GM19193 (cell line): Measurements from ENCODE around the gene GRM4.

Experiments used
- POLR2A ChIP-seq: IDR thresholded peaks from 4 replicates; pipeline ENCODE4 v1.6.1; 2011; ENCODE audit not compliant: insufficient read depth, insufficient read length; ENCODE audit errors: extremely low read depth

The GRM4 gene

DNA sequence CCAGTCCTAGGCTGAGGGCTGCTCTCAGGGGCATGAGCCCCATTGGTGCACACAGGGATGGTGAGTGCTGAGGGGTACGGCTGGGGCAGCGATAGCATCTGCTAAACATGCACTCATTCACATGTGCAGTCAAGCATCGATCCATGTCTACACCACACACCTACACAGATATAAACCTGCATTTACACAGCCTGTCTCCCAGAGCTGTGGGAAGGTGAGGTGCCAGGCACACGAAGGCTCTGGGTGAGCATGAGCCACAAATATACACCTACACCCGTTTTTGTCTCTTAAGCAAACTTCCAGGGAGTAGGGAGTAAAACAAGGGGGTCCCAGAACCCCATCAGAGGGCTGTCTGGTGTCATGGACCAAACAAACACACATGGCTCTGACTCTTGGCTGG is 99.3 kb downstream of the GRM4 start:
- TF ChIP-seq POLR2A: no peak

DNA sequence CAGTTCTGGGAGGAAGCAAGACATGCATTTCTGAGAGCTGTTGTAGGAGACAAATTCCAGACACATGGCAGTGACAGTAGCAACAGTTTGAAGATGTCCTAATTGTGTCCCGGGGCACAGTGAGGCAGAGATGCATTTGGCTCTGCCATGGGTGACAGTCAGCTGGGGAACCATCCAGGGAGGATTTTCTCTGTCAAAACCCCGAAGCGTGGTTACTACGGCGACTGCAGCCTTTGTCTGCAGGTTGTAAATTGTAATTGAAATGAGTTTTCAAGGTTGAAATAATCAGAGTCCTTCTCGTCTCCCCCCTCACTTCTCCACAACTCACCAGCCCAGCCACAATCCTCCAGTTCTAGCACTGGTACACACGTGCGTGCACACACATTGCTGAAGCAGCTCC is 100.1 kb downstream of the GRM4 start:
- no peak for TF ChIP-seq POLR2A

DNA sequence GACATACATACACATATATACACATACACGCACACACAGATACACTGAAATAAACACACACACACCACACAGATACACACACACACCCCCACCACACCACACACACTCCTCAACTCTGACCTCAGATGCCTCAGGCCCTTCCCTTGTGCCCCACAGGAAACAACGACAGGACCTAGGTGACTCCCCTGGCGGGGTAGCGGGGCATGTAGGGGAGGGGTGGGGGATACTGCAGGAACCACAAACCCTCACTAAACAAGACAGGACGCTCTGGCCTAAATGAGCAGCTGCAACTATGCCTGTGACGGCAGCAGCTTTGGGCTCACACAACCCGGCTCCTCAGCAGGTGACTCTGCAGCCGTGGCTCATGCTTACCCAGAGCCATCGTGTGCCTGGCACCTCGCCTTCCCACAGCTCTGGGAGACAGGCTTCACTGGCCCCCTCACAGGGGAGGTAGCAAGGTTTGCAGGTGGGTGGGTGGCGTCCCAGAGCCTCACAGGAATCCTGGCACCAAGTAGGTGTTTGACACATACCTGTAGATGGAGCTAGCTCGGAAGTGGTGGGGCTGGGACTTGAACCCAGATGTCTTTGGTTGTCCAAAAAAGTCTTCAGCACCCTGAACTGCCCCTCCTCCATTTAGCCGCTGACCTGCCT is 100.8 kb downstream of the GRM4 start:
- TF ChIP-seq POLR2A: no peak

DNA sequence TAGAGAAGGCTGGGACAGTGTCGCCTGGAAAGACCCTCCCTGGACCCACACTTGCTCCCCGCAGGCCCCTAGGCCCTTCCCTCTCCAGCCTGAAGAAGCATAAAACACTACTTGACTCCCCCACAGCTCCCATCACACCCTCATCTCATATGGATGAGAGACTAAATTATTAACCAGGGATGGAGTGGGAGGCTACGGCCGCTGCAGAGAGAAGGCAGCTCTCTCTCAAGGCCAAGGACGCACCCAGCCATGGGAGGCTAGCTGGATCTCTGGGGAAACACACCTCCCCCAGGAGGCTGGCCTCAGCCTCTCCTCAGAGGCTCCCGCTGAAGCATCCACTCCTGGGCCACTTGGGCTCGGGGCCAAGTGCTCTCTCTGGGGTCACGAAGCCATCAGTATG is 102.5 kb downstream of the GRM4 start:
- no peak for TF ChIP-seq POLR2A

DNA sequence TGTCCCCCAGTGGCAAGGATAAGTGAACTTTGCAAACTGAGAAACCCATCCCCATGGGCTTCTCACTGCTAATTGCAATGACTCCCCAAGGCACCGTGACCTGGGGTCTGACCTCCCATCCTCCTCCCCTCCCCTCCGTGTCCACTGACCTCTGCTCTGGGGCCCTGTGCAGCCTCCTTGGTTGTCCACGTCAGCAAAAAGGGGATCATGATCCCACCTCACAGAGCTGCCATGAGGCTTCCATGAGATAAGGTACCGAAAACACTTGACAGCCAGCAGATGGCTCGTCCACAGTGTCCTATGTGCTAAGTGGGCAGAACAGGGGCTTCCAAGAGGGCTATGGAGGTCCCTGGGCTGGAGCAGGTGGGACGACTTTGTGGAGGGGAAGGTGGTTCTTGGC is 104.5 kb downstream of the GRM4 start:
- TF ChIP-seq POLR2A: no peak

DNA sequence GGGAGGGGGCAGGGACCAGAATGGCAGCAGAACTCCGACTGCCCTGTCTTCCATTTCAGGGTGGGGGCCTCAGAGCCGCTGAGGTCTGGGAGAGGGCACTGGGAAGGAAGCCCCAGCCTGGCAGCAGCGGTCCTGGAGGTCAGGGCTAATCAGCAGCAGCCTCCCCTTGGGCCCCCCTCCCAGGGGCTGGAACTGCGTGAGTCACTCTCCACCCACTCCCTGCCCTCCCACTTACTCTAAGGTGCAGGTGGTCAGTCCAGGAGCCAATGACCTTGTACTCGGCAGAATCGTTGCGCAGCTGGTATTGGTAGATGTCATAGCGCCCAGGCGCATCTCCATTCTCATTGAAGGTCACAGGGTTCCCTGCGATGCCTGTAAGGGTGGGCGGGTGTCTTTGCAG is 105.9 kb downstream of the GRM4 start:
- no peak for TF ChIP-seq POLR2A

DNA sequence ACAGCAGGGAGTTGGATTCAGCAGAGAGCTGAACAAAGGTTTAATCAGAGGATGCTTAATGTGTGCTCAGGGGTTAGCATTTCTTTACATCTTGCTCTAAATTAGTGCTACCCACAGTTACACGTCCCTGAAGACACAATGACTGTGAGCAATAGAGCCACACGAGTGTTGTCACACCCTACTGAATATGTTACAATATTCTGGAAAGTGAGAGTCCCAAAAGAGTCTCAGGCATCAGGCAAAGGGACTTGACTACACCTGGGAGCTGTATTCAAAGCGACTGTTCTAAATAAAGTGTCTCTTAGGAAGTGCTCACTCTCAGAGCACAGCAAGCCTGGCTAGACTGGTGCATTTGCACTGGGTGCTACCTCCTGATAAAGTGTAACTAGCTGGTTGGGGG is 108.7 kb downstream of the GRM4 start:
- TF ChIP-seq POLR2A: no peak

DNA sequence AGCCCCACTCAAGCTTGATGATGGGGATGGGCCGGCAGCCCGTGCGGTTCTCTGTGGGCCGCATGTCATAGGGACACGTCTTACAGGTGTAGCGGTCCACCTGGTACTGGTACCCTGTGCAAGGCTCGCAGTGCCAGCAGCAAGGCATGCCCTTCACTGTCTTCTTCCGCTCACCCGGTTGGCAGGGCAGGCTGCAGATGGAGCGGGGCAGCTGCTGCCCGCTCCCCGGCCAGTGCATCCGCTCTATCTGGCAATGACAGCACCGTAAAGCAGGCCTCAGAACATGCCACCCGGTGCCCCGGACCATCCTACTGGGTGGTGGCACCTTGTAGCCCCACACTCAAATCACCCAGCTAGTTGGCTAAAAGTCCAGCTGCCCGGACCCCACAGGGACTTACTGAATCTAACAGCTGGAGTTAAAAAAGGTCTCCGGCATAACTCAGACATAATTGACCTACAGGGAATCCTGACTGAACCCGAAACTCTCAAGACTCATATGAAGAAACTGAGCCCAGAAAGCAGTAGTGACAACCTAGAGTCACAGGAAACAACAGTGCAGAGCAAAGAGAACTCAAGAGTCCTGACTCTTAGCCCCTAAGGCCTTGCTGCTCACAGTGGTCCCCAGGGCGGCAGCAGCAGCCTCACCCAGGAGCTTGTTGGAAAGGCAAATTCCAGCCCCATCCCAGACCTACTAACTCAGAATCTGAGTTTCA is 109.4 kb downstream of the GRM4 start:
- no peak for TF ChIP-seq POLR2A

DNA sequence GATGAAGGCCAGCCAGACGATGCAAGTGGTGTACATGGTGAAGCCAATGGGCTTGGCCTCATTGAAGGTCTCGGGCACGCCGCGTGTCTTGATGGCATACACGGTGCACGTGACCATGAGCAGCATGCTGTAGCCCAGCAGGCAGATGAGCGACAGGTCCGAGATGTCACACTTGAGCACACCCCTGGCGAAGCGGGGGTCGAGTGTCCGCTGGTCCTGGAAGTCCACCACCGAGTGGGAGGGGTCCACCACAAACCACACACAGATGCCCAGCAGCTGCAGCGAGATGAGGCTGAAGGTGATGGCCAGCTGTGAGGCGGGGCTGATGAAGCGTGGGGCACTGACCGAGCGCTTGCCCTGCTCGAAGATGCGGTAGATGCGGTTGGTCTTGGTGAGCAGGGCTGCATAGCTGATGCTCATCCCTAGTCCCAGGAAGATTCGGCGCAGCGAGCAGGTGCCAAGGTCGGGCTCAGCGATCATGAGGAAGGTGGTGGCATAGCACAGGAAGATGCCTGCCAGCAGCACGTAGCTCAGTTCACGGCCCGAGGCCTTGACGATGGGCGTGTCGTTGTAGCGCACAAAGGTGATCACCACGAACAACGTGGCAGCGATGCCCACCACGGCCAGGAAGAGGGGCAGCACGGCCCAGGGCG is 110.1 kb downstream of the GRM4 start:
- TF ChIP-seq POLR2A: no peak

DNA sequence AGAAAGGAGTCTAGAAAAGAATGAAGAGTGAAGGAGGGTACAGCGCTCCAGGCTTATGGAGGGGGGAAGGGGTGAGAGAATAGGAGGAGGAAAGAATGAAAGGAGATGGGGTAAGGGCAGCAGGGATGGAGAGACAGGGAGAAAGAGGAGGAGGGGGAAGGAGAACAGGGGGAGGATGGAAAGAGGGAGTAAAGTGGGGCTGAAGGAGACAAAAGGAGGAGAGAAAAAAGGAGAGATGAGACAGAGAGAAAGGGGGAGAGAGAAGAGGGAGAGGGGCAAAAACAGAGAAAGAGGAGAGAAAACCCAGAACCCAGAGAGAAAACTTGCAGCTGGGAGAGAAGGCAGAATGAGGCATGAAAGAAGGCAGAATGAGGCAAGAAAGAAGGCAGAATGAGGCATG is 110.7 kb downstream of the GRM4 start:
- no peak for TF ChIP-seq POLR2A

DNA sequence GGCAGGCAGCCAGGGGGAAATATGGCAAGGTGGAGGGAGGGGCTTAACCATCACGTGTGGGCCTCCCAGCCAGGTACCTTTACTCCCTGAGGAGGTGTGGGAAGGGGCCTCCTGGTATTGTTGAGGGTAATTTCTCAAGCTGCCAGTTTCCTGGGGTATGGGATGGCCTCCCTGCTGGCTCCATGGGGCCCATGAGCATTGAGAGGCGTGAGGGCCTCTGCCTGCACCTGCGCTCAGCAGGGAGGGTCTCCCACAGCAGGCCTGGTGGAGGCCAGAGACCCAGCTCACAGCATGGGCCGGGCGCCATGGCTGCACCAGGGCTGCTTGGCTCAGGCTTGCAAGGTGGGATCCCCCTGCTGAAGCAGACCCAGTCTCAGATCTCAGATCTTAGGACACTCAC is 113.0 kb downstream of the GRM4 start:
- TF ChIP-seq POLR2A: no peak

DNA sequence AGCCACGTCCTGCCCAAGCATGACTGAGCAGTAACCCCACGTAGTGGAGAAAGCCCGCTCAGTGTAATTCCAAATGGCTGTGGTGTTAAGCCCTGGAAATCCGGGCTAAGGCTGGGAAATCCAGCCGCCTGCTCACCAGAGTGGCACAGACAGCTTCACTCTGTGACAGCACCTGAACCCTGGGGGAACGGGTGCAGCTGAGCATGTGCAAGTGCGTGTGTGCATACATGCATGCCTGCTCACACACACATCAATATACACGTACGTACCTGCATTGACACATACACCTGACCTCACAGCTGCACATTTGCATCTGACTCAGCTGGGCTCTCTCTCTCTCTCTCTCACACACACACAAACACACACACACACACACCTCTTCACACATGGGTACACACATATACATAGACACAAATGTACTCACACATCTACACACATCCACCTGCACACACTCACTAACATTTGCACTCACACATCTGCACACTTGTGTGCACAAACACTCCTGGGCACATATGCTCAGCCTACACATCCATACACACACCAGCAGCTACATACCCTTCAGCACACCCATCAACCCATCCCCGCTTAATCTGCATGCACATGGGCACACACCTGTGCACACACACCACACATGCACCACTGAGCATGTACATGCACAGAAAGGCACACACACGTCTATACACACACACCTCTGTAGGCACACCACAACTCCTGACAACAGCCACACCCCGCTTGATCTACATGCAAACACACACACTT is 114.1 kb downstream of the GRM4 start:
- TF ChIP-seq POLR2A: no peak

DNA sequence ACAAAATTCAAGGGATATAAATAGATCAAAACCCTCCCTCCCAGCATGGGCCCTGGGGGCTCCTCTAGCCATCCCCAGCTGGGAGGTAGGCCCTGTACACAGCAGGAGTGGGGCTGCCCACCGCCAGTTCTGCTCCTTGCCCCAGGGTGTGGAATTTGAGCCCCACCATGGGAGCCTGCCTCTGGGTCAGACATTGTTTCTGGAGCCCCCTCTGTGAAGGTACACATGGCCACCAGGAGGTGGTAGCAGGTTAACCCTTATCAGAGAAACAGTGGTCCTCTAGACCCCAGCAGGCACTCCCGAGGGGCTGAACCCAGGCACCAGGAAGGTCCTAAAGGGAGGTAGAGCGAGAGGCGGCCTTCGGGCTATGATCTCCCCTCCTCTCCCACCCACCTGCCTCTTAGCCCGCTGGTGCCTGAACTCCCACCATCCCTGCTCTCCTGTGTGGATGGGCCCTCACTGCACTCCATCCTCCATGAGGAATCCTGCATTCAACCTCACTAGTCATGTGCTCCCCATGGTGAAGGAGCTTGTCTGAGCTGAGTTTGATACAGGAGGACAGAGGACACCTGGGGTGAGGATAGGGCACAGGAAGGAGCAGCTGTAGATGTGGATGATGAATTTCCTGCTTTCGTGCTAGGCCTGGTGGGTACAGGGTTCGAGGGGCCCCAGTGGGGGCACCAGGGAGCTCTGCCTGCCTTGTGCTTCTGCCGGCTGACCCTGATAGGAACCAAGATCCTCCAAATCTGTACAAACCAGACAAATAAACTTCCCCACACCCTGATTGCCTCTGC is 114.9 kb downstream of the GRM4 start:
- no peak for TF ChIP-seq POLR2A

DNA sequence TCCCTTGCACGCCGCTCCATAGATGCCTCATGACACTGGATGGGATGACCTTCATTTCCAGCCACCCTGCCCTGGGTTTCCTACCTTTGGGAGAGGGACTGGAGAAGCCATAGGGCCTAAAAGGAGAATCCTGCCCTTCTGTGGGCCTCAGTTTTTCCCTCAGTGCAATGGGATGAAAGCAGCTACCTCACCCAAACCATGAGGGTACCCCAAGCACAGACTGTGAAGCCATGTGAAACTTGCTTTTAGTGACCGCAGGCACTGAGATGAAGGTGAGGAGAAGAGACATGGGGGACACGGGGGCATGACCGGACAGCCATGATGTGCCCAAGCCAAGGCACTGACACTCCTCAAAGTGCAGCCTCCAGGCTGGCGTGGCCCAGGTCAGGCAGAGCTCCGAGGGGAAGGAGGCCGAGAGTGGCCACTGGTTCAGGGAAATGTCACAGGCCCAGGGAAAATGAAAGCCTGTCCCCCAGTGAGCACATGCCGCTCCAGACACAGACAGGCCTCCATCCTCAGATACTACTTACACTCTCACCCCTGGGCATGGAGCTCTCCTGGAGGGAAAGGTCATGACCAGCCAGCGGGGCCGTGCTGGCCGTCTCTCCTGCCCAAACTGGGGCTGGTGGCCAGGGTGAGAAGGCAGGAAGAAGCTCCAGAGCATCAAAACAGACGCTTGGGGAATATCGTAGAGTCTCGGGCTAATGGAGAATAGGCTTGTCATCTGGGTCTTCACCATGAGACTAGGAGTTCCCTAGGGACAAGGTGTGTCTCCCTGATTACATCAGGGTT is 116.2 kb downstream of the GRM4 start:
- TF ChIP-seq POLR2A: no peak

DNA sequence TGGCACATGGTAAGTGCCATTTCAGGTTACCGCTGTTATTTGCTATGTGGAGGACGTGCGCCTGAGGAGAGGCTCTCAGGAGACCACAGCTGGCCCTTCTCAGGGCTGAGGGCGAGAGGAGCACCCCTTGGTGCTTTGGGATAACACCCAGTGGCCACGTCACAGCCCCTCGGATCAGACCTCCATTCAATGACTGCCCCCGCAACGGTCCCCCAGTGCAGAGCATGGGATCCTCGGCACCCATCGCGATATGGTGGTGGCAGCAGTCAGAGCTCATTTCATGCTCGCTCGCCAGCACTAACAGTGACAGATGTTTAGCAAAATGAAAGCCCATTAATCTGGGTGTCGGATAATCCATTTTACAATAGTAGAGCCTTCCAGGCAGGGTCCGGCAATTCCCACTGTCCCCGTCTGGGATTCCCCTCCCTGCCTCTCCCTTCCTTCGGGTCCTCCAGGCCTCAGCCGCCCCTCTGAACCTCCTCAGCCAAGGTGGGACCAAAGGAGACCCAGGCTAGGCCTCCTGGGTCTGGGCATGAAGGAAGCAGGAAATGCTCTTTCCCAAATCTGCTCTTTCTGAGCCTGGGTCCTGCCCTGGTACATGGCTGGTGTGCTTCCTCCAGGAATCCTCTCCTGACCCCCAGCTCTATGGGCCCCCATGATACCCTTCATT is 117.1 kb downstream of the GRM4 start:
- TF ChIP-seq POLR2A: no peak
